NCI-H2081 (cell line): Measurements from ENCODE around the gene DPP6.

ENCODE experiments used
- DNase-seq, 2 experiments: peaks; one replicate each; lab custom pipeline; 2025; lab: John Stamatoyannopoulos, UW

Gene DPP6

DNA sequence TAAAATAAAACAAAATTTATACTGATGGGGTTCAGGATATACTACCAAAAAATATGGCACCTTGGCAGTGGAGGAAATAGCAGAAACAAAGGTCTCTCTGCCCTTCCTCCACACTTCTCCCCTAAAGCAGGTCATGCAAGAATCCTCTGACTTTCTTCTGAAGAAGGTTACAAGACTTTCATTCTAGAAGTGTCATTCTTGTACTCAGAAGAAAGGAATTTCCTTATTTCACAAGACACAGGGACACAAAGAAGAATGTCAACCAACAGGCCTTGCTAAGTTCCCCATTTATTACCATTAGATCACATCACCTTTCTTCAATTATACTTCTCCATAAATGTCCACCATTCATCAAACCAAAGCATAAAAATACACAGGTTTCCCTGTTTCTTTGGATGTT is 480.6 kb downstream of the DPP6 start:
- no peak for DNase-seq

DNA sequence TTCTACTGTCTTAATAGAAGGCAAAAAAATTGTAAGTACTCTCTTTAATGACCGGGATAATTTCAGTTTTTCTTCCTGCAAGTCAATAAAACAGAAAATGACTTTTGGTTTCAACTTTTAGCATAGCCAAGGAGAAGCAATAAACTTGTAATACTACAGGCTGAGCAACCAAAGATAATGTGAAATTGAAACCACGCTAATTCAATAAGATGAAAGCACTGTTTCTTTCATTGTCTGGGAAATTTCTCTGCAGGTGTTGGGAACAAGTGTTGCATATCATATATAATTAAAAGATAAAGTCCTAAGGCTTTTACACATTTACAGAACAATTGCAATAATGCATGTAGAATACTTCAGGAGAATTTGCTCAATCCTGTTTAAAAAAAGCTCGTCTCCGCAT is 488.4 kb downstream of the DPP6 start:
- no peak for DNase-seq

GRCh38 chr7:154541606-154542005 is 489.4 kb downstream of the DPP6 start:
- no peak for DNase-seq

GRCh38 chr7:154546946-154547587 is 494.9 kb downstream of the DPP6 start:
- no peak for DNase-seq

DNA sequence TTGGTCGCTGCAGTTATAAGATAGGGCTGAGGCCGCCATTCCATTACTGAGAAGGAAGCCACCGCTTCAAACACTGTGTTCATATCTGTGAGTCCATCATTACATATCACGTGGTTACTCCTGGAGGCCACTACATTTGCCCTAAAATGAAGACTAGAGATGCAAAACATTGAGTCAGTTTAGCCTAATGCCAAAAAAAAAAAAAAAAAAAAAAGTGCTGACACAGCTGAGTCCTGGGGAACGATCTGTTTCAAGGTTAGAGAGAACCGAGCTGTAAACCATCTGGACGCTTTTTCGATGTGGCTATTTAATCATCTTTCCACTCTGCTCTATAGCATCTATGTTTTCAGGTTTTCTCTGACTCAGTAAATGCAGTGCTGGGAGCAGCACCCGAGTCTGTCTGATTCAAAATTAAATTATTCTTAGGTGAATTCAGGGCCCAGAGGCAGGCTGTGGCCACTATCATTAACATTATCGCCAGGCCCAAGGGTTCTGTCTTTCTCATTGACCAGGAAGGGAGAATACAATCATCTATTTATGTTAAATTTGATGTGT is 501.6 kb downstream of the DPP6 start:
- no peak for DNase-seq

- no peak for DNase-seq
Observed at GRCh38 chr7:154559454-154559853, 507.3 kb downstream of the DPP6 start.

GRCh38 chr7:154564676-154565075 is 512.5 kb downstream of the DPP6 start:
- DNase-seq = no peak

DNA sequence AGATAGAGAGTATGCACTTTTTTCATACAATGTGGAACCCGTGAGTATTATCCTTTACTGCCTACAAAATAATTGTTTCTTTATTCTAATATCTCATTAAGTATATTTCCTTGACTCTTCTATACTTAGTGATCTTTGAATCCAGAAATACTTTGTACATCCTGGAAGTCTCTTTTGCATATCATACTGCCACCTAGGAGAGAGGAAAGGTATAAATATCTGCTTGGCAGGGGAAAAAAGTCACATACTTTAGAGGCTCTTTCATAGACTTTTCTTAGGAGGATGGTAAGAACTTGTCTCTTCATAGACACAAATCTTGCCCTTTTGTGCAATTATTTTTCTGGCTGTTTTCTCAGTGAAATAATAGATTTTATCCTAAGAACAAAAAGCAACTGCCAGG is 514.7 kb downstream of the DPP6 start:
- peak in 1 of 2 experiments; percentile 13 for DNase-seq

DNA sequence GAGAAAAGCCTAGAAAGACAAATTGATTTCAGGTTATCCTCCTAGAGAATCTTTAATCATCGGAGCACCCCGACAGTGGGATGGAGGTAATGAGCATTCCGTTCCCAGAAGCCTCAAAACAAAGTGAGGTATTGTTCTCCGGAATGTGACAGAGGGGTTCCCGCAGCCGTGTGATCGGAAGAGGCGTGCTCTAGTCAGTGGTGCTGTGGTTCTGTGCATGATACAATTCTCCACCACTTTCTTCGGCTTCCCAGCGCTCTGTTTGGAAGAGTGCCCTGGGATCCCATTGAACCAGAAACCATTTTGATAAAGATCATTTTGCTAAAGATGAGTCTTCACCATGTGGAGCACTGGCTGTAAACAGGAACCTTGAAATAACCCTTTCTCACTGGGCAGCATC is 516.1 kb downstream of the DPP6 start:
- no peak for DNase-seq

DNA sequence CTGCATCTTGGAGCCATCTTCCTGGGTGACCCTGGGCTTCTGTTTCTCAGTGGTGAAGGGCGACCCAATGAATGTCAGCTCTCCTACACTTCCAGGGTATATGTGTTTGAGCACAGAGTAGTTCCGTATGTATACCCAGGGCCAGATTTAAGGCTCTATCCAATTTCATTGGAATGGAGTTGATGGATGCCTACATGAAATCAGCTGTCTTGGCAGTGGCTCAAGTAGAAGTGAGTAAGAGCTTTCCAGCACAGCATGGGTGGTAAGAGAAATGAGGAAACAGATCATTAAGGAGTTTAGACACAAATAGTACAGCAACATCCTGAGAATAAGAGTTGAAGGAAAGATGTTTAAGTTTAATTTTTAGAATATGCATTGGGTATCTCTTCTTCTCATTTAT is 517.7 kb downstream of the DPP6 start:
- no peak for DNase-seq

- no peak for DNase-seq
Observed at GRCh38 chr7:154571772-154572171, 519.6 kb downstream of the DPP6 start.

- no peak for DNase-seq
Observed at GRCh38 chr7:154574235-154574634, 522.0 kb downstream of the DPP6 start.

- no peak for DNase-seq
Observed at GRCh38 chr7:154575497-154575896, 523.3 kb downstream of the DPP6 start.

- no peak for DNase-seq
Observed at GRCh38 chr7:154576604-154577003, 524.4 kb downstream of the DPP6 start.

DNA sequence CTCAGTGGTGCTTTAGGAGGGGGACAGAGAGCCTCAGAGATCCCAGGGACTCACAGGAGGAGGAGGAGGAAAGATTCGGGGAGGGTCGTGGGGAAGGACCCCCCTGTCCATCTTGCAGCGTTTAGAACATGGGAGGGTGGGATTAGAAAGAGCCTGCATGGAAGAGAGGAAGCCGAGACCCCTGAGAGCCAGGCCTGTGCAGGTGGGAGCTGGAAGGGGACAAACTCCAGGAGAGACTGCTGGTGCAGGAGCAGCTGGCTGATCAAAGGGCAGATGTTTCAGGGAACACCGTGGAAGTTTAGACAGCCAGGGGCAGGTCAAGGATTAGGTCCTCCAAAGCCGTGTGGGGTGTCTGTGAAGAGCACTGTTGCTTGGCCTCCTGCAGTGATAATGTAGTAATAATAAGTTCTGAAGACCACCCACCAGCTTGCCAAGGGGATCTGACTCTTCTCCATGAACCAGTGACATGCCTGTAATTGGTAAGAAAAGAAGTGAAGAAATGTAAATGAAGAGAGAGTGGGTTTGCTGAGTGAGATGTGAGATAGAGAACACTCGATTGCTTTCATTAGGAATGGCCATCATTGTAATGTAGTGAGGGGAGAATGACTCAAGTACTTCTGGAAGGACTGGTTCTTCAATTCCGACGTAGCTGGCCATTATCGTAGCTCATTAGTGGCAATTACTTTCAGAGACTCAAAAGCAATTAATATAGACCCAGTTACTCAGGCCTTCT is 525.1 kb downstream of the DPP6 start:
- no peak for DNase-seq

DNA sequence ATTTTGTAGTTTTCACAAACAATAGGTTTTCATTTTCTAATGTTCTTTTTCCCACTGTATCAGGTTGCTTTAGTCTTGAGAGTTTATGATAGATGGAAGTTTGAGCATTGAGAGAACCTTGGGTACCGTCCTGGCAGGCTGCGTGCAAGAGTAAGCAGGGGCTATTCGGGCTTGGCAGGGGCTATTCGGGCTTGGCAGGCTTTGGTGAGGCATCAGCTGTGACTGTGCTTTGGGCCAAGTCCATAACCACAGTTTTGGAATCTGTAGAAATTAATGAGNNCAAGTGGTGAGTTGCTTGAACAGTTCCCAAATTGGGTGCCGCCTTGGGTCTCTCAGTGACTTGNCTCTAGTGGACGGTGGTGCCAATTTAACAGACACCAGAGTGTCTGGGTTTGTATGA is 526.1 kb downstream of the DPP6 start:
- no peak for DNase-seq

DNA sequence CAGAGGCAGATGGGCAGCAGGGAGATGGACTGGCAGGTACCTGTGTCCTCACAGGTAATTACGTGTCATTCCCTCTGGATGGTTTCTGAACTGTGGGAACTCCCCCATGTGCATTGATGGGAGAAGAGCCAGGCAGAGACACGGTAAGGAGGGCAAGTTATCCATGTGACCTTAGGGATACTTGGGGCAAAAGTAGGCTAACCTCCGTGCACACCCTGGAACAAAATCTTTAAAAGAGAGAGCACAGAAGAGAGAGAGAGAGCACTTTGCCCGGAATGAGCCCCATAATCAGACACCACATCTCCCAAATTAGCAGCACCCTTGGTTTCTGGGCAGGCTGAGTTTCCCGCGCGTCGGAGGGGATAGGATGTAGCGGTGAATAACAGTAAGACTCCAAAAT is 527.5 kb downstream of the DPP6 start:
- no peak for DNase-seq

DNA sequence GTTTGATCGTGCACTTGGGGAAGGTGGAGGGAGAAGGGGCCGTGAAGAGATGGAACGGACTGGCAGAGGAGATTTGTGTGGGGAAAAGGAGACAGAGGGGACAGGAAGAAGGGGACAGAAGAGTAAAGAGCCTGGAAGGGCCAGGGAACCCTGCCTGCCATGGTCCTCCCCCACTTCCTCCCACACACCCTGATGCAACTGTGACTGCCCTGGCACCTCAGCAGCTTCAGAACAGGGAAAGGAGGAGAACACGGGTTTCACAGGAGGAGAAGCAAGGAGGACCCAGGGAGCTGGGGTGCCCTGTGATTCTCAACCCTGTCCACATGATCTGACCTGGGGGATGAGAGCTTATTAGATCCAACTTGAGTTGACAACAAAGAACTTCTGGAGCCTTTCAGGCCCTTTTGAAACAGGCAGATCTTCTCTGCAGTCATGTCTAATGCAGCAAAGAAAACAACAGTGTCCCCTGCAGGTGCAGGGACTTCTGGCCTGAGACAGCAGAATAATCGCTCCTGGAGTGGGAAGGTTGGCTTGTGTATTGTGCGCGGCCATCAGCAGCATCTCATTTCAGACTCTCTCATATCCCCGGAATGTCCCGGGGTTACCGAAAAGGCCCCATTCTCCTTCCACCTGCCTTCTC is 529.2 kb downstream of the DPP6 start:
- DNase-seq = no peak

DNA sequence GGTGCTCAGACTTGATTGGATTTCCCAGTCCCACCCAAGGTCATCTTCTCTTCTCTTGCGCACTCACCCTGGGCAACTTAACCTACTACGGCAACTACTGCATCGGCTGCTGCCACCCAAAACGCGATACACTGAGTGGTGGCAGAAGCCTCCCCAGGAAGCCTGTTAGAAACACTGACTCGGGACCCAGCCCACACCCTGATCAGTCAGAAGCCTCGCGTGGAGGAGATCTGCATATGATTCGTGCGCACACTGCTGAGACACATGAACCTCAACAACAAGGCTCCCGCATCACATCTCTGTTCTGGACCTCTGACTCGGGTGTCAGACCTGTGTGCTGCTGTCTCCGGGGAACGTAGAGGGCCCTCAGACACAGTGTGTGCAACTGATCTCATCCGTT is 531.3 kb downstream of the DPP6 start:
- DNase-seq = no peak

- DNase-seq = no peak
Observed at GRCh38 chr7:154584352-154585252, 532.4 kb downstream of the DPP6 start.

- peak in 1 of 2 experiments; percentile 27 for DNase-seq
Observed at GRCh38 chr7:154587792-154588191, 535.6 kb downstream of the DPP6 start.

GRCh38 chr7:154591544-154591943 is 539.3 kb downstream of the DPP6 start:
- peak in 1 of 2 experiments; percentile 59 for DNase-seq
